GM18867 (cell line): ENCODE results near the gene ARAP1.

Experiments
- ATAC-seq: cut with Tn5 transposase; IDR thresholded peaks from one replicate; pipeline ENCODE4 v1.9.1; 2021; ENCODE audit warnings: mild to moderate bottlenecking, moderate library complexity; ENCODE audit not compliant: unreplicated experiment

Gene ARAP1

GRCh38 chr11:72725724-72726028, 26.5 kb downstream of the ARAP1 start:
- no peak for ATAC-seq

GRCh38 chr11:72724851-72725723, 27.1 kb downstream of the ARAP1 start:
- no peak for ATAC-seq

GRCh38 chr11:72724021-72724551, 28.1 kb downstream of the ARAP1 start:
- ATAC-seq: no peak

GRCh38 chr11:72723508-72723907, 28.7 kb downstream of the ARAP1 start:
- ATAC-seq: no peak

- ATAC-seq: peak; percentile 78
These were observed 30.0 kb downstream of the ARAP1 start for GRCh38 chr11:72722050-72722748.

- ATAC-seq: no peak
These were observed 30.5 kb downstream of the ARAP1 start for GRCh38 chr11:72721689-72722049.

- ATAC-seq: no peak
These were observed 30.9 kb downstream of the ARAP1 start for GRCh38 chr11:72721276-72721675.

GRCh38 chr11:72720784-72721183, 31.4 kb downstream of the ARAP1 start:
- ATAC-seq: no peak

- no peak for ATAC-seq
These were observed 32.2 kb downstream of the ARAP1 start for GRCh38 chr11:72720047-72720446.

- ATAC-seq: no peak
These were observed 32.7 kb downstream of the ARAP1 start for GRCh38 chr11:72719551-72719950.

GRCh38 chr11:72719144-72719543, 33.1 kb downstream of the ARAP1 start:
- no peak for ATAC-seq

GRCh38 chr11:72718101-72718501, 34.1 kb downstream of the ARAP1 start:
- no peak for ATAC-seq

- no peak for ATAC-seq
These were observed 35.3 kb downstream of the ARAP1 start for GRCh38 chr11:72716788-72717435.

- ATAC-seq: no peak
These were observed 35.9 kb downstream of the ARAP1 start for GRCh38 chr11:72716290-72716689.

- ATAC-seq: no peak
These were observed 39.4 kb downstream of the ARAP1 start for GRCh38 chr11:72712841-72713240.

- no peak for ATAC-seq
These were observed 39.9 kb downstream of the ARAP1 start for GRCh38 chr11:72712168-72712751.

- no peak for ATAC-seq
These were observed 41.1 kb downstream of the ARAP1 start for GRCh38 chr11:72711141-72711540.

GRCh38 chr11:72710278-72710677, 41.9 kb downstream of the ARAP1 start:
- no peak for ATAC-seq

- no peak for ATAC-seq
These were observed 42.5 kb downstream of the ARAP1 start for GRCh38 chr11:72709478-72710238.

- no peak for ATAC-seq
These were observed 45.2 kb downstream of the ARAP1 start for GRCh38 chr11:72707032-72707431.

GRCh38 chr11:72706579-72706978, 45.6 kb downstream of the ARAP1 start:
- no peak for ATAC-seq
